Placental epithelial cell (primary cell): Measurements from ENCODE around the gene SRR. TPM values are rescaled to one million over a fixed set of nuclear protein-coding genes. Genes with fewer than 3 reads are reported as not detected.

Source experiments
- small RNA-seq: library from RNA; depleted of rRNA; stranded (forward); fragments of <200 nt; gene quantifications from one replicate; pipeline ENCODE3, GENCODE V24; 2012
- total RNA-seq: library from RNA; depleted of rRNA; stranded (reverse); fragments of >200 nt; gene quantifications from 2 replicates; pipeline ENCODE4 v1.2.3, GENCODE V29; 2012

SRR gene
- total RNA-seq: 19.6 and 40.3 TPM in 2 replicates

GRCh38 chr17:2303204-2304188, at the start of gene SRR, which contains the start of gene SMG6:
SRR (plus strand) TSS chr17:2303950; CDS start chr17:2315561, 11,611 bp downstream.
SMG6 (minus strand) TSS chr17:2303785; CDS start chr17:2303720, 65 bp downstream.

GRCh38 chr17:2336215-2336851, 32.6 kb downstream of the SRR start, which contains the start of gene TSR1:
TSR1 (minus strand) TSS chr17:2336457; CDS start chr17:2336427, 30 bp downstream.

GRCh38 chr17:2336852-2337543, 33.2 kb downstream of the SRR start, which contains the start of gene SGSM2:
SGSM2 (plus strand) TSS chr17:2337501; CDS start chr17:2337689, 188 bp downstream.

Small RNA genes lying within 50 kb of the gene (small RNA-seq; reads per million reads assigned to genes)
- gene AC006435.3 (not detected), gene SNORD91A (60.5 reads per million, percentile 98 among the genes with 10 or more reads in this experiment), gene SNORD91B (11.6 reads per million, percentile 95 among the genes with 10 or more reads in this experiment)

Other genes with a start within 250 kb of the SRR start
- 6.7 and 11.6 TPM in 2 replicates for gene HIC1, start 248.8 kb upstream of the SRR start, total RNA-seq
- 32.6 and 46.7 TPM in 2 replicates for gene SMG6, start 165 bp upstream of the SRR start, total RNA-seq
- 37.3 and 40.6 TPM in 2 replicates for gene TSR1, start 32.5 kb downstream of the SRR start, total RNA-seq
- 120 and 157 TPM in 2 replicates for gene SGSM2, start 33.6 kb downstream of the SRR start, total RNA-seq
- gene MNT, start 97.1 kb downstream of the SRR start, total RNA-seq: 12.6 and 12.8 TPM in 2 replicates
- 11.0 and 13.2 TPM in 2 replicates for gene METTL16, start 207.9 kb downstream of the SRR start, total RNA-seq